ENCODE data around the gene PPARGC1A. TPM values are rescaled to one million over a fixed set of nuclear protein-coding genes. Genes with fewer than 3 reads are reported as not detected.

PPARGC1A gene
- polyA plus RNA-seq, 2 of the 4 experiments (the other 2 are of a cell fraction): 0.04 TPM

GRCh38 chr4:23924556-23924955 lies 34.7 kb upstream of the PPARGC1A start:
- ATAC-seq: no peak
- H3K9me3 ChIP-seq: no peaks in the 10 kb centered on the region
- WGBS (ENCODE audit: missing lambda C conversion rate): 45% methylated on average over 4 of the region's 4 CpGs
- POLR2A ChIA-PET: no interaction called here
- H3K27ac ChIP-seq: no peak overlapping the region
- TF ChIP-seq HOXB13 (CRISPR knock-in tag; IDR thresholded peaks at IDR 0.05; ENCODE audit: low read depth) (no peak), CBX8 (IDR thresholded peaks at IDR 0.05) (no peak), E2F6 (IDR thresholded peaks at IDR 0.05; ENCODE audit: borderline replicate concordance, low read depth) (no peak), MAX (IDR thresholded peaks at IDR 0.05) (no peak), TP53 (CRISPR knock-in tag; IDR thresholded peaks at IDR 0.05) (no peak), KDM1A (IDR thresholded peaks at IDR 0.05; ENCODE audit: low read depth) (no peak), CTCF (IDR thresholded peaks at IDR 0.05) (no peak), MAFK (IDR thresholded peaks at IDR 0.05; ENCODE audit: partially characterized antibody) (no peak)
- H3K4me1 ChIP-seq: no peaks in the 10 kb centered on the region
- no peak for DNase-seq (ENCODE audit: low read depth in 1 of 2, low spot score in 1 of 2)
- H3K4me3 ChIP-seq: no peak overlapping the region
- CTCF ChIA-PET: no interaction called here
- no peak overlapping the region for H3K4me2 ChIP-seq
- FAIRE-seq: no peak

GRCh38 chr4:23923840-23924239 lies 34.0 kb upstream of the PPARGC1A start:
- Histone ChIP-seq H3K4me2 (no peak overlapping the region), H3K4me3 (no peak overlapping the region), H3K9me3 (no peaks in the 10 kb centered on the region), H3K4me1 (no peaks in the 10 kb centered on the region), H3K27ac (no peak overlapping the region)
- ATAC-seq (no peak), FAIRE-seq (no peak), DNase-seq (ENCODE audit: low read depth in 1 of 2, low spot score in 1 of 2) (no peak)
- ChIA-PET CTCF (no interaction called here), POLR2A (no interaction called here)
- TF ChIP-seq CEBPB (IDR thresholded peaks at IDR 0.05) (no peak), HEYL (CRISPR knock-in tag; IDR thresholded peaks at IDR 0.05) (no peak), HES2 (IDR thresholded peaks at IDR 0.05) (no peak), ZC3H11A (IDR thresholded peaks at IDR 0.05) (no peak)

GRCh38 chr4:23923141-23923540 lies 33.3 kb upstream of the PPARGC1A start:
- H3K9me3 ChIP-seq: no peaks in the 10 kb centered on the region
- H3K27ac ChIP-seq: no peak overlapping the region
- H3K4me1 ChIP-seq: no peaks in the 10 kb centered on the region
- H3K4me3 ChIP-seq: no peak overlapping the region
- ATAC-seq (no peak), DNase-seq (ENCODE audit: low read depth in 1 of 2, low spot score in 1 of 2) (no peak), FAIRE-seq (no peak)
- H3K4me2 ChIP-seq: no peak overlapping the region
- ChIA-PET POLR2A (no interaction called here), CTCF (no interaction called here)
- WGBS (ENCODE audit: missing lambda C conversion rate): 2% methylated on average over 3 of the region's 3 CpGs
- no peak for TF ChIP-seq USF2 (IDR thresholded peaks at IDR 0.05)
- no peak for TF ChIP-seq PBX3 (IDR thresholded peaks at IDR 0.05)
- TF ChIP-seq RFX5 (IDR thresholded peaks at IDR 0.05): no peak
- no peak for TF ChIP-seq SMC3 (IDR thresholded peaks at IDR 0.05)

GRCh38 chr4:23922541-23923111 lies 32.8 kb upstream of the PPARGC1A start:
- ChIA-PET CTCF (no interaction called here), POLR2A (no interaction called here)

More at GRCh38 chr4:23922541-23923111, 32.8 kb upstream of the PPARGC1A start:
- Histone ChIP-seq H3K4me3 (no peak overlapping the region), H3K4me2 (no peak overlapping the region), H3K9me3 (no peaks in the 10 kb centered on the region), H3K27ac (no peak overlapping the region), H3K4me1 (no peaks in the 10 kb centered on the region)
- DNase-seq (ENCODE audit: low read depth in 1 of 2, low spot score in 1 of 2) (no peak), FAIRE-seq (no peak), ATAC-seq (no peak)
- no peak for TF ChIP-seq ESRRA (IDR thresholded peaks at IDR 0.05; ENCODE audit: borderline replicate concordance, low read length)
- WGBS (ENCODE audit: missing lambda C conversion rate): 51% methylated on average over 8 of the region's 8 CpGs
